Neutrophil (primary cell): ENCODE measurements around the gene CBFA2T3.

Source experiments
- H3K27ac ChIP-seq: fragments of 200-600 bp; sonication (generic); 2 replicates; pipeline ENCODE4 v1.5.1; 2016; ENCODE audit warnings: mild to moderate bottlenecking, moderate library complexity
- H3K27me3 ChIP-seq: fragments of 200-600 bp; sonication (generic); 2 replicates; pipeline ENCODE4 v1.6.0; 2016; ENCODE audit warnings: mild to moderate bottlenecking
- H3K36me3 ChIP-seq: fragments of 200-600 bp; sonication (generic); 2 replicates; pipeline ENCODE4 v1.5.1; 2017
- H3K4me1 ChIP-seq, 2 experiments: fragments of 200-600 bp in 1 of 2; sonication (generic) in 1 of 2; 1 replicate in 1 of 2; 2 replicates in 1 of 2; pipeline versions ENCODE4 v1.5.1 to v1.6.1; 2013 to 2016; ENCODE audit warnings: low read depth in 1 of 2, low read length in 1 of 2, mild to moderate bottlenecking in 1 of 2, moderate library complexity in 1 of 2; ENCODE audit not compliant: control insufficient read depth in 1 of 2, insufficient read depth in 1 of 2
- H3K4me3 ChIP-seq, 2 experiments: fragments of 200-600 bp in 1 of 2; sonication (generic) in 1 of 2; 1 replicate in 1 of 2; 2 replicates in 1 of 2; pipeline ENCODE4 v1.5.1; 2013 to 2016; ENCODE audit warnings: low read depth in 1 of 2, low read length in 1 of 2, mild to moderate bottlenecking in 1 of 2, moderate library complexity in 1 of 2
- H3K9me3 ChIP-seq: fragments of 200-600 bp; sonication (generic); 2 replicates; pipeline ENCODE4 v1.5.1; 2016
- TF ChIP-seq, protein P1 (sequence below): fragments of 200-600 bp; sonication (generic); IDR thresholded peaks from 2 replicates; pipeline ENCODE4 v1.5.1; 2016; ENCODE audit warnings: antibody characterized with exemption

Gene CBFA2T3

DNA sequence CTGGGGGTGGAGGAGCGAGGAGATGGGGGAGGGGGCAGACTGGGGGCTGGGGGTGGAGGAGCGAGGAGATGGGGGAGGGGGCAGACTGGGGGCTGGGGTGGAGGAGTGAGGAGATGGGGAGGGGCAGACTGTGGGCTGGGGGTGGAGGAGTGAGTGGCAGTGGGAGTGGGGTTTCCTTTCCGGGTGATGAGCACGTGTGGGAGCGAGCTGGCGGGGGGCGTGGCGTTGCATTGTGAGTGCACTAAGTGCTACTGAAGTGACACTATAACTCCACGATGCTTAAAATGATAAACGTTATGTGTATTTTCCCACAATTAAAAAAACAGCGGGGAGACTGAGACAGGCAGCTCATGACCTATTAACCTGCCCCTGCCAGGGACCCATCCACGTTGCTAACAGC is 46.3 kb downstream of the CBFA2T3 start:
- H3K36me3 ChIP-seq, result peaks cover 11% of the 10 kb centered on the region
- H3K9me3 ChIP-seq, result no peaks in the 10 kb centered on the region
- no peaks in the 10 kb centered on the region for H3K27me3 ChIP-seq
- TF ChIP-seq, protein P1, sequence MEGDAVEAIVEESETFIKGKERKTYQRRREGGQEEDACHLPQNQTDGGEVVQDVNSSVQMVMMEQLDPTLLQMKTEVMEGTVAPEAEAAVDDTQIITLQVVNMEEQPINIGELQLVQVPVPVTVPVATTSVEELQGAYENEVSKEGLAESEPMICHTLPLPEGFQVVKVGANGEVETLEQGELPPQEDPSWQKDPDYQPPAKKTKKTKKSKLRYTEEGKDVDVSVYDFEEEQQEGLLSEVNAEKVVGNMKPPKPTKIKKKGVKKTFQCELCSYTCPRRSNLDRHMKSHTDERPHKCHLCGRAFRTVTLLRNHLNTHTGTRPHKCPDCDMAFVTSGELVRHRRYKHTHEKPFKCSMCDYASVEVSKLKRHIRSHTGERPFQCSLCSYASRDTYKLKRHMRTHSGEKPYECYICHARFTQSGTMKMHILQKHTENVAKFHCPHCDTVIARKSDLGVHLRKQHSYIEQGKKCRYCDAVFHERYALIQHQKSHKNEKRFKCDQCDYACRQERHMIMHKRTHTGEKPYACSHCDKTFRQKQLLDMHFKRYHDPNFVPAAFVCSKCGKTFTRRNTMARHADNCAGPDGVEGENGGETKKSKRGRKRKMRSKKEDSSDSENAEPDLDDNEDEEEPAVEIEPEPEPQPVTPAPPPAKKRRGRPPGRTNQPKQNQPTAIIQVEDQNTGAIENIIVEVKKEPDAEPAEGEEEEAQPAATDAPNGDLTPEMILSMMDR, result no peak
- peaks cover 6 to 14% of the 10 kb centered on the region in 2 experiments for H3K4me1 ChIP-seq
- no peak overlapping the region for H3K27ac ChIP-seq
- no peak overlapping the region for H3K4me3 ChIP-seq

- Histone ChIP-seq H3K4me3 (no peak overlapping the region), H3K36me3 (peaks cover 25% of the 10 kb centered on the region), H3K9me3 (no peaks in the 10 kb centered on the region), H3K27me3 (no peaks in the 10 kb centered on the region), H3K27ac (no peak overlapping the region), H3K4me1 (peaks cover 0 to 4% of the 10 kb centered on the region in 2 experiments)
- TF ChIP-seq, protein P1, result no peak
These were observed 47.9 kb downstream of the CBFA2T3 start for GRCh38 chr16:88929091-88929445.

DNA sequence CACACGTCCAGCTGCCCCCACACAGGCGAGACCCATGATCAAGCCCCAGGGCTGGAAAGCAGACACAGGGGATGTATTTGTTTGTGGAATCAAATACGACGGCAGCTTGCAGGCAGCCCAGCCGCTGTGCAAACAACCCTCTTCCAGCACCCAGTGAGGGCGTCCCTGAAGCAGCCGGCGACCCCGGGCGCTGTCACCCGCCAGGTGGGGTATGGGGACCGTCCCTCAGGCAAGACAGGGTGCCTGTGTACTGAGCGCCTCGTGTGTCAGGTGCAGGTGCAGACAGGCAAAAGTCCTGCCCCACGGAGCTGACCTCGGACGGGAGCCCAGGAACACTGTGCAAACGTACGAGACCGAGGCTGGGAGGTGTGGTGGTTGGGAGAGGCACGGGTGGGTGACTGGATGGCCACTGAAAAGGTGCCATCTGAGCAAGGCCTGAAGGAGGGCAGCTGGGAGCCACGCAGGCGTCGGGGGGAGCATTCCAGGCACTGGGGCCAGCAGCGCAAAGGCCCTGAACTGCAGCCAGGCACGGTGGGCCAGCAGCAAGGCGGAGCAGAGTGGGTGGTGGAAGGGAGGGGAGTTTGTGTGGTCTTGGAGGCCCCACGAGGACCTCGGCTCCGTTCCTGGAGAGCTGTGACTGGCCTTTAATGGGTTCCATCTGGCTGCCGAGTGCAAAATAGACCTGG is 48.5 kb downstream of the CBFA2T3 start:
- Histone ChIP-seq H3K4me1 (peaks cover 0 to 4% of the 10 kb centered on the region in 2 experiments), H3K27ac (no peak overlapping the region), H3K27me3 (no peaks in the 10 kb centered on the region), H3K36me3 (peaks cover 25% of the 10 kb centered on the region), H3K4me3 (no peak overlapping the region), H3K9me3 (no peaks in the 10 kb centered on the region)
- TF ChIP-seq, protein P1, result no peak

DNA sequence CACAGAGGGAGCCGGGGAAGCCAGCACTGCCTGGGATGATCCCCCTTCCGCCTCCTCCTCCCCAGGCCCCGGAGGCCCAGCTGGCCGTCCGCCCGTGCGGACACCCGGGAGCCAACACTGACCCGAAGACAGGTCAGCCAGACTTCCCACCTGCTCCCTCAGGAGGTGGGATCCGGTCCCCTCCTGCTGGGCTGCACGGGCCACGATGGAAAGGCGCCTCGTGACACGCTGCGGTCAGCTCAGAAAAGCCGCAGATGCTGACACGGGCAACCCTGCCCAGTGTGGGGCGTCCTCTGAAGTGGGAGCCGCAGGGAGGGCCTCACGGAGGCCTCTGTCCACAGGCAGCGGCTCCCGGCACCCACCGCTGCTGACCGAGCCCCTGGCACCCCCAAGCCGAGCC is 49.3 kb downstream of the CBFA2T3 start:
- Histone ChIP-seq H3K36me3 (peaks cover 25% of the 10 kb centered on the region), H3K27ac (no peak overlapping the region), H3K9me3 (no peaks in the 10 kb centered on the region), H3K4me3 (no peak overlapping the region), H3K4me1 (peaks cover 0 to 7% of the 10 kb centered on the region in 2 experiments), H3K27me3 (no peaks in the 10 kb centered on the region)
- TF ChIP-seq, protein P1, result no peak

GRCh38 chr16:88927010-88927409 is 50.0 kb downstream of the CBFA2T3 start:
- no peak overlapping the region for H3K4me3 ChIP-seq
- H3K36me3 ChIP-seq, result peaks cover 25% of the 10 kb centered on the region
- H3K9me3 ChIP-seq, result no peaks in the 10 kb centered on the region
- H3K27me3 ChIP-seq, result no peaks in the 10 kb centered on the region
- H3K27ac ChIP-seq, result no peak overlapping the region
- TF ChIP-seq, protein P1, result no peak
- peaks cover 0 to 11% of the 10 kb centered on the region in 2 experiments for H3K4me1 ChIP-seq
